GM12891 (cell line): Measurements from ENCODE around the gene CYBA.

Source experiments
- POLR2A ChIP-seq: IDR thresholded peaks from 2 replicates; pipeline ENCODE4 v1.6.1; 2011; ENCODE audit warnings: low read depth, low read length, control low read depth
- POLR2AphosphoS5 ChIP-seq: IDR thresholded peaks from 2 replicates; pipeline ENCODE4 v1.6.1; 2011; ENCODE audit warnings: low read depth, low read length, control low read depth
- TAF1 ChIP-seq: IDR thresholded peaks from 2 replicates; pipeline ENCODE4 v1.6.1; 2011; ENCODE audit warnings: low read depth, low read length, control low read depth

DNA sequence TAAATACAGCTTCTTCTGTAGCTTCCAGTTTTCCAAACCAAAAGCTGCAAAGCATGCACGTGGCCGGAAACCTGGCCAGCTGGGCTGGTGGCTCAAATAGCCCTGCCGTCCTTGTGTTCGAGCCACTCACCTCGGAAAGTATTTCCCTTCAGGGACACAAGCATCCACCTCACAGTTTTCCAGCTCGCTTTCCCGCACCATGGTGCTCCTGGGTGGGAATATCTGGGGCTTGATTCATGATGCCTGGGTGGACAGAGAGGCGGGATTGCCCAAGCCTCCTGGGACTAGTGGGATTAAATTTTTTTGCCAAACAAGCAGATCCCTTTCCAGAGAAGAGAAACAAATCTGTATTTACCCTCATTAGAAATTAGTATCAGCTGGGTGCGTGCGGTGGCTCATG lies 19.1 kb upstream of the CYBA start:
- TF ChIP-seq POLR2A (no peak), TAF1 (no peak), POLR2AphosphoS5 (no peak)
